H1 (cell line): ENCODE measurements around the gene CHPT1. TPM values are rescaled to one million over a fixed set of nuclear protein-coding genes. Genes with fewer than 3 reads are reported as not detected.

Experiments used
- CHD7 ChIP-seq: fragments of 300-600 bp; sonication (generic); IDR thresholded peaks from 2 replicates; pipeline ENCODE4 v1.7.1; 2012; ENCODE audit warnings: low read length, moderate library complexity, mild to moderate bottlenecking, inconsistent platforms; ENCODE audit not compliant: insufficient replicate concordance
- CTBP2 ChIP-seq: IDR thresholded peaks from 2 replicates; pipeline ENCODE4 v1.7.0; 2011; ENCODE audit warnings: borderline replicate concordance, mild to moderate bottlenecking, moderate library complexity, mixed read lengths, low read length; ENCODE audit not compliant: insufficient read depth, insufficient read length
- EGR1 ChIP-seq: IDR thresholded peaks from 2 replicates; pipeline ENCODE4 v1.6.1; 2011; ENCODE audit warnings: low read depth, low read length, borderline replicate concordance
- SP1 ChIP-seq: IDR thresholded peaks from 2 replicates; pipeline ENCODE4 v1.6.1; 2011; ENCODE audit warnings: low read depth, low read length
- ZNF274 ChIP-seq: IDR thresholded peaks from 2 replicates; pipeline ENCODE4 v1.7.0; 2012; ENCODE audit warnings: low read length, borderline replicate concordance; ENCODE audit errors: extremely low read depth
- polyA plus RNA-seq, 7 experiments: library from polyadenylated mRNA; depleted of rRNA in 3 of 7; stranded (reverse) in 5 of 7; unstranded in 2 of 7; fragments of >200 nt in 5 of 7; fragments of 200-250 nt in 2 of 7; gene quantifications; 1 replicate in 5 of 7; 2 replicates in 1 of 7; 4 replicates in 1 of 7; pipeline versions ENCODE4 v1.2.1 to v1.2.3, GENCODE V29; 2011 to 2013; ENCODE audit warnings: missing spikeins in 2 of 7, mixed read lengths in 2 of 7
- total RNA-seq: library from RNA; stranded (reverse); fragmentation: NEBNext Ultra II Directional; extraction: Animal tissue kit (Norgen Biotek cat#: 25700); gene quantifications from 2 replicates; pipeline ENCODE4 v1.2.1, GENCODE V29; 2021
- TF ChIP-seq, protein P1 (sequence below): IDR thresholded peaks from 2 replicates; pipeline ENCODE4 v1.6.1; 2012; ENCODE audit warnings: inconsistent platforms
- TF ChIP-seq, protein P2 (sequence below), 3 experiments: IDR thresholded peaks; 1 replicate in 2 of 3; 2 replicates in 1 of 3; pipeline versions ENCODE4 v1.5.1 to v1.6.1; 2011; ENCODE audit warnings: low read length in 3 of 3, mild to moderate bottlenecking in 3 of 3, inconsistent platforms in 2 of 3, low read depth in 1 of 3, moderate library complexity in 1 of 3; ENCODE audit not compliant: insufficient read depth in 1 of 3; ENCODE audit errors: control extremely low read depth in 1 of 3

Gene CHPT1
- total and polyA plus RNA-seq, 2 of the 8 experiments (the other 6 are each of a cell fraction or from before 2014, with no cell fraction given) = 13.3 to 22.5 TPM

DNA sequence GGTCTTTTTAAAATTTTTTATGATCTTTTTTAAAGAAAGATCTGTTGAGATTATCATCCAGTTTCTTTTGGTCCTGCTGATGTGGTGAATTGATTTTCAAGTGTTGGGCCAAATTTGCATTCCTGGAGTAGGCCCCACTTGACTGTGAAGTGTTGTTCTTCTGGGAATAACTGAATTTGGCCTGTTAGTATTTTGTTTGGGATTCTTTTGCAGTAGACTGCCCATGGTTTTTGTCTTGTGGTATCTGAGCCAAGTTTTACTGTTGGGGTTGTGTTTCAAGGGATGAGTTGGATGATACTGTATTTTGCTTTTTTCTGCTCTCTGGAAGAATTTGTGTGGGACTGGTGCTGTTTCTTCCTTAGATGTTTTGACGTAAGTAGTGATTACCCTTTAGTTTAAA lies 45.8 kb downstream of the CHPT1 start (continued):
- TF ChIP-seq CHD7 (no peak), CTBP2 (no peak), EGR1 (no peak), ZNF274 (no peak), SP1 (no peak)
- TF ChIP-seq, protein P1, sequence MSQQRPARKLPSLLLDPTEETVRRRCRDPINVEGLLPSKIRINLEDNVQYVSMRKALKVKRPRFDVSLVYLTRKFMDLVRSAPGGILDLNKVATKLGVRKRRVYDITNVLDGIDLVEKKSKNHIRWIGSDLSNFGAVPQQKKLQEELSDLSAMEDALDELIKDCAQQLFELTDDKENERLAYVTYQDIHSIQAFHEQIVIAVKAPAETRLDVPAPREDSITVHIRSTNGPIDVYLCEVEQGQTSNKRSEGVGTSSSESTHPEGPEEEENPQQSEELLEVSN = no peak
- TF ChIP-seq, protein P2, sequence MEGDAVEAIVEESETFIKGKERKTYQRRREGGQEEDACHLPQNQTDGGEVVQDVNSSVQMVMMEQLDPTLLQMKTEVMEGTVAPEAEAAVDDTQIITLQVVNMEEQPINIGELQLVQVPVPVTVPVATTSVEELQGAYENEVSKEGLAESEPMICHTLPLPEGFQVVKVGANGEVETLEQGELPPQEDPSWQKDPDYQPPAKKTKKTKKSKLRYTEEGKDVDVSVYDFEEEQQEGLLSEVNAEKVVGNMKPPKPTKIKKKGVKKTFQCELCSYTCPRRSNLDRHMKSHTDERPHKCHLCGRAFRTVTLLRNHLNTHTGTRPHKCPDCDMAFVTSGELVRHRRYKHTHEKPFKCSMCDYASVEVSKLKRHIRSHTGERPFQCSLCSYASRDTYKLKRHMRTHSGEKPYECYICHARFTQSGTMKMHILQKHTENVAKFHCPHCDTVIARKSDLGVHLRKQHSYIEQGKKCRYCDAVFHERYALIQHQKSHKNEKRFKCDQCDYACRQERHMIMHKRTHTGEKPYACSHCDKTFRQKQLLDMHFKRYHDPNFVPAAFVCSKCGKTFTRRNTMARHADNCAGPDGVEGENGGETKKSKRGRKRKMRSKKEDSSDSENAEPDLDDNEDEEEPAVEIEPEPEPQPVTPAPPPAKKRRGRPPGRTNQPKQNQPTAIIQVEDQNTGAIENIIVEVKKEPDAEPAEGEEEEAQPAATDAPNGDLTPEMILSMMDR (IDR thresholded peaks at IDR 0.05; ENCODE audit: control extremely low read depth in 1 of 3, insufficient read depth in 1 of 3, low read depth in 1 of 3, low read length in 3 of 3) = no peak
